Measurements from ENCODE around the gene SSC4D.
A peak's percentile ranks its signal among the peaks of the same experiment; 100 is the strongest.
"Not testable (repeated sequence)": the region's sequence is repeated elsewhere in the genome, so short reads cannot be mapped to it uniquely, and the experiment has no call there.

The SSC4D gene

DNA sequence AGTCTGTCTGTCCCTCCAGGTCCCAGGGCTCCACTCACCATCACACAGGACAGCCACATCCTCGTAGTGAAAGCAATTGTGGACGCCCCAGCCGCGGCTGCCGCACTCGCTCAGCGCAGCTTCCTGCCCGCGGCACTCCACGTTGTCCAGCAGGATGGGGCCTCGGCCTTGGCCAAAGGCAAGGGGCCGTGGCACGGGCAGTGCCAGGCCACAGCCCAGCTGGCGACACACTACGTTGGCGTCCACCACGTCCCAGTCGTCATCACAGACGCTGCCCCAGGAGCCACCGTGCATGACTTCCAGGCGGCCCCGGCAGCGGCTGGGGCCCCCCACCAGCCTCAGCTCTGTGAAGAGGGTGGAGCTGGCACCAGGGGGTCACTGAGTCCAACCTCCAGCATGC is 9.2 kb downstream of the SSC4D start:
- no peak for TF ChIP-seq CTCF (IDR thresholded peaks at IDR 0.05; ENCODE audit: low read depth, low read length)
- no peak for DNase-seq
- Histone ChIP-seq H3K4me3 (ENCODE audit: low read depth, low read length) (no peak overlapping the region), H3K9me3 (no peaks in the 10 kb centered on the region; the same call in 1 of the 2 replicates), H3K4me1 (peaks cover 8% of the 10 kb centered on the region), H3K36me3 (no peaks in the 10 kb centered on the region), H3K27me3 (no peaks in the 10 kb centered on the region)

- Histone ChIP-seq H3K27me3 (no peaks in the 10 kb centered on the region), H3K4me3 (ENCODE audit: low read depth, low read length) (peak overlapping the region; percentile 34), H3K9me3 (no peaks in the 10 kb centered on the region; the same call in 1 of the 2 replicates), H3K36me3 (no peaks in the 10 kb centered on the region), H3K4me1 (peaks cover 8% of the 10 kb centered on the region)
- peak; percentile 90 for DNase-seq
- no peak for TF ChIP-seq CTCF (IDR thresholded peaks at IDR 0.05; ENCODE audit: low read depth, low read length)
Observed at GRCh38 chr7:76397409-76398183, 11.9 kb downstream of the SSC4D start.

DNA sequence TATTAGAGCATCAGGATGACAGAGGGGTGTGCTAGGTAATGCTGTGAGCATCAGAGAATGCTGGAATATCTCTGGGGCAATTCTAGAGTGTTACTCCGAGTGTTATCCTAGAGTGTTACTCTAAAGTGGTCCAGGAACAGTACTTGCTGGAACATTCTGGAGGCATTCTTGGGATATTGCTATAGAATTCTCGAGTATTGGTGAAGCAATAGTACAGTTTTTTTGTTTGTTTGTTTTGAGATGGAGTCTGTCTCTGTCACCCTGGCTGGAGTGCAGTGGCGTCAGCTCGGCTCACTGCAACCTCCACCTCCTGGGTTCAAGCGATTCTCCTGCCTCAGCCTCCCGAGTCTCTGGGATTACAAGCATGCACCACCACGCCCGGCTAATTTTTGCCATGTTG is 12.6 kb downstream of the SSC4D start:
- TF ChIP-seq CTCF (IDR thresholded peaks at IDR 0.05; ENCODE audit: low read depth, low read length), result no peak
- DNase-seq, result no peak
- peaks cover 8% of the 10 kb centered on the region for H3K4me1 ChIP-seq
- no peaks in the 10 kb centered on the region for H3K36me3 ChIP-seq
- no peak overlapping the region for H3K4me3 ChIP-seq (ENCODE audit: low read depth, low read length)
- no peaks in the 10 kb centered on the region for H3K27me3 ChIP-seq
- H3K9me3 ChIP-seq, result no peaks in the 10 kb centered on the region; the same call in 1 of the 2 replicates

GRCh38 chr7:76395965-76396726 is 13.4 kb downstream of the SSC4D start:
- no peaks in the 10 kb centered on the region; the same call in 1 of the 2 replicates for H3K9me3 ChIP-seq
- no peak for TF ChIP-seq CTCF (IDR thresholded peaks at IDR 0.05; ENCODE audit: low read depth, low read length)
- no peak for DNase-seq

GRCh38 chr7:76395605-76395964 is 13.9 kb downstream of the SSC4D start:
- not testable (repeated sequence) for H3K36me3 ChIP-seq; H3K4me3 ChIP-seq (ENCODE audit: low read depth, low read length); H3K27me3 ChIP-seq; DNase-seq; H3K9me3 ChIP-seq; H3K4me1 ChIP-seq

More at GRCh38 chr7:76395965-76396726, 13.4 kb downstream of the SSC4D start:
- H3K27me3 ChIP-seq, result no peaks in the 10 kb centered on the region
- no peak overlapping the region for H3K4me3 ChIP-seq (ENCODE audit: low read depth, low read length)
- peaks cover 8% of the 10 kb centered on the region for H3K4me1 ChIP-seq
- H3K36me3 ChIP-seq, result no peaks in the 10 kb centered on the region

DNA sequence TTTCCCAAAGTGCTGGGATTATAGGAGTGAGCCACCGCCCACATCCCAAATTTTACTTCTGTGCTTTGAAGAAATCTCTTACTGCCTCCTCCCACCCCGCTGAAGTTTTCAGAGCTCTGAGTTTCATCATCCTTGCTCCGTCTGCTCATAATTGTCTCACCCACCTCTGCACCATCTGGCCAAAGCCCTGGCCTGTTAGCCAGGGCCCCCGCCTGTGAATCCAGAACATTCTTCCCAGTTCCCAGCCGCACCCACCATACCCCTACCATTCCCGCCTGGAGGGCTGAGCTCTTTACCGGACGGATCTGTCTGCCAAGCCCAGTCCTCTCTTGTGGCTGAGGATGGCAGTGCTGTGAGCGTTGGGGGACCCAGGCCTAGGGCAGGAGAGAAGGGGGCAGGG is 14.5 kb downstream of the SSC4D start:
- H3K27me3 ChIP-seq, result no peaks in the 10 kb centered on the region
- peaks cover 8% of the 10 kb centered on the region for H3K4me1 ChIP-seq

More for the DNA sequence above, 14.5 kb downstream of the SSC4D start:
- TF ChIP-seq CTCF (IDR thresholded peaks at IDR 0.05; ENCODE audit: low read depth, low read length), result no peak
- DNase-seq, result no peak
- H3K4me3 ChIP-seq (ENCODE audit: low read depth, low read length), result no peak overlapping the region
- no peaks in the 10 kb centered on the region for H3K36me3 ChIP-seq
- H3K9me3 ChIP-seq, result no peaks in the 10 kb centered on the region; the same call in 1 of the 2 replicates

Measured in BE2C (cell line).